Parathyroid adenoma (tissue), 2 donors: Measurements from ENCODE around the gene GAR1.

Source experiments
- H2AFZ ChIP-seq: fragments of 300-600 bp; sonication (generic); one replicate; pipeline ENCODE4 v1.7.0; 2017; ENCODE audit warnings: antibody characterized with exemption, mild to moderate bottlenecking
- H3K27ac ChIP-seq: fragments of 300-600 bp; sonication (generic); one replicate; pipeline ENCODE4 v1.7.0; 2017
- H3K27me3 ChIP-seq: fragments of 300-600 bp; sonication (generic); one replicate; pipeline ENCODE4 v1.7.0; 2017; ENCODE audit warnings: low read length; ENCODE audit not compliant: control insufficient read depth, insufficient read depth
- H3K36me3 ChIP-seq: fragments of 300-600 bp; sonication (generic); one replicate; pipeline ENCODE4 v1.7.0; 2017; ENCODE audit warnings: low read length; ENCODE audit not compliant: control insufficient read depth, insufficient read depth
- H3K4me1 ChIP-seq: fragments of 300-600 bp; sonication (generic); one replicate; pipeline ENCODE4 v1.7.0; 2017; ENCODE audit warnings: control low read depth
- H3K4me2 ChIP-seq: fragments of 300-600 bp; sonication (generic); one replicate; pipeline ENCODE4 v1.7.0; 2017; ENCODE audit warnings: low read length
- H3K4me3 ChIP-seq: fragments of 300-600 bp; sonication (generic); one replicate; pipeline ENCODE4 v1.7.0; 2017; ENCODE audit warnings: low read depth, low read length
- H3K79me2 ChIP-seq: fragments of 300-600 bp; sonication (generic); one replicate; pipeline ENCODE4 v1.7.0; 2017; ENCODE audit warnings: control low read depth
- H3K9ac ChIP-seq: fragments of 300-600 bp; sonication (generic); one replicate; pipeline ENCODE4 v1.7.0; 2017; ENCODE audit warnings: mild to moderate bottlenecking
- H3K9me3 ChIP-seq: fragments of 300-600 bp; sonication (generic); one replicate; pipeline ENCODE4 v1.7.0; 2017; ENCODE audit warnings: low read length; ENCODE audit not compliant: control insufficient read depth
- CTCF ChIP-seq: fragments of 300-600 bp; sonication (generic); IDR thresholded peaks from one replicate; pipeline ENCODE4 v1.7.0; 2017; ENCODE audit warnings: antibody characterized with exemption, mild to moderate bottlenecking
- donor health status: primary hyperparathyroidism.

Gene GAR1

GRCh38 chr4:109798866-109799265 is 16.7 kb upstream of the GAR1 start:
- Histone ChIP-seq H3K27me3 (no peaks in the 10 kb centered on the region), H3K4me2 (no peak overlapping the region), H3K9ac (no peak overlapping the region), H3K36me3 (no peaks in the 10 kb centered on the region), H3K79me2 (no peaks in the 10 kb centered on the region), H2AFZ (no peak overlapping the region), H3K4me3 (no peak overlapping the region), H3K9me3 (no peaks in the 10 kb centered on the region), H3K4me1 (no peaks in the 10 kb centered on the region), H3K27ac (no peak overlapping the region)
- TF ChIP-seq CTCF = no peak

GRCh38 chr4:109801099-109801789 is 14.3 kb upstream of the GAR1 start:
- H3K27me3 ChIP-seq = no peaks in the 10 kb centered on the region
- H2AFZ ChIP-seq = no peak overlapping the region
- H3K27ac ChIP-seq = peak overlapping the region; percentile 29
- no peaks in the 10 kb centered on the region for H3K79me2 ChIP-seq
- no peak overlapping the region for H3K4me2 ChIP-seq
- no peaks in the 10 kb centered on the region for H3K9me3 ChIP-seq
- peak overlapping the region; percentile 7 for H3K4me3 ChIP-seq
- H3K36me3 ChIP-seq = no peaks in the 10 kb centered on the region
- no peak overlapping the region for H3K9ac ChIP-seq
- H3K4me1 ChIP-seq = no peaks in the 10 kb centered on the region
- no peak for TF ChIP-seq CTCF

GRCh38 chr4:109801895-109802319 is 13.7 kb upstream of the GAR1 start, which contains the start of gene CFI:
Gene CFI (minus strand): TSS chr4:109801999. CDS start chr4:109801971, 28 bp downstream.
- Histone ChIP-seq H3K27ac (peak within 1 kb of the TSS; percentile 29), H3K27me3 (no peaks in the 10 kb centered on the region), H2AFZ (no peak within 1 kb of the TSS), H3K4me2 (no peak within 1 kb of the TSS), H3K9ac (no peak within 1 kb of the TSS), H3K4me3 (peak within 1 kb of the TSS; percentile 7), H3K79me2 (no peaks in the 10 kb centered on the region), H3K4me1 (no peaks in the 10 kb centered on the region), H3K36me3 (no peaks in the 10 kb centered on the region), H3K9me3 (no peaks in the 10 kb centered on the region)
- TF ChIP-seq CTCF = no peak

- Histone ChIP-seq H3K36me3 (no peaks in the 10 kb centered on the region), H2AFZ (no peak overlapping the region), H3K4me2 (no peak overlapping the region), H3K9me3 (no peaks in the 10 kb centered on the region), H3K4me3 (no peak overlapping the region), H3K27ac (no peak overlapping the region), H3K27me3 (no peaks in the 10 kb centered on the region), H3K79me2 (no peaks in the 10 kb centered on the region), H3K4me1 (no peaks in the 10 kb centered on the region), H3K9ac (no peak overlapping the region)
- TF ChIP-seq CTCF = peak; percentile 27
These were observed 11.5 kb upstream of the GAR1 start for GRCh38 chr4:109803924-109804571.
